Suprapubic skin (tissue), 3 donors: ENCODE data around the gene RARRES1.

Experiments used
- CTCF ChIP-seq, 2 donors: fragments of 200-600 bp in 1 of 2; fragments of 450-650 bp in 1 of 2; sonication (generic) in 1 of 2; IDR thresholded peaks; one replicate each; pipeline ENCODE4 v1.5.1; 2016 to 2019; ENCODE audit warnings: antibody characterized with exemption in 2 of 2, mild to moderate bottlenecking in 1 of 2, moderate library complexity in 1 of 2
- POLR2A ChIP-seq, 2 donors: fragments of 450-650 bp; IDR thresholded peaks; one replicate each; pipeline ENCODE4 v1.6.1; 2017; ENCODE audit warnings: antibody characterized with exemption in 2 of 2, mild to moderate bottlenecking in 2 of 2, moderate library complexity in 2 of 2

- TF ChIP-seq CTCF (IDR thresholded peaks at IDR 0.05) (no peak), POLR2A (IDR thresholded peaks at IDR 0.05) (no peak)
These were observed 51.4 kb downstream of the RARRES1 start for GRCh38 chr3:158680861-158681260.
